ENCODE data around the gene LEO1.

The LEO1 gene

GRCh38 chr15:51971375-51972133 is at the start of gene LEO1:
LEO1 (minus strand) TSS chr15:51971778; CDS start chr15:51971745, 33 bp downstream.
- peak; percentile 26 for TF ChIP-seq CTCF (IDR thresholded peaks at IDR 0.05; ENCODE audit: insufficient read depth, missing control alignments)
- DNase-seq (ENCODE audit: insufficient read length, low spot score), result peak; percentile 86
- peak; percentile 35 for FAIRE-seq

DNA sequence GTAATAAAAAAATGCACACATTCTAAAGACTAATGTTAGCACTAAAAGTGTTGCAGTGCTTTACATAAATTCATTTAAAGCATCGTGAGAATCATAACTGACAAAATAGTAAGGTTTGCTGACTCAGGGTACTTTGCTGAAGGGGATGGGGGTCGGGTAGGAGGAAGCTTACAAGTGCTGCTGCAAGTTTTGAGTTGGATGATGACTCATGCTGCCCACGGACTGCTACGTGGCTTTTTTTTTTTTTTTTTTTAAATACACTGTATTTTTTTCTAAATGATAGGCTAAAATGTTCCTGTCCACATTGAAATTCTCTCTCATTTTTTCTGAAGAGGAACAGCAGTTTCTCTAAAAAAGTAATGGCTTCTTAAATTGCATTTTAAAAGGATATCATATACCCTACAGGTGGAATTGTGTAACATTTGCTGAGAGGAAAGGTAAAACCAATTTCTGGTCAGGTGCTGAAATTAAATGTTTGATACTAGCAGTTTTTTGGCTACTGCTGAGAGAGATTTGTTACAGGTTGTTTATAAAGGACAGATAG is 49.6 kb upstream of the LEO1 start:
- FAIRE-seq (no peak), DNase-seq (ENCODE audit: insufficient read length, low spot score) (no peak)
- TF ChIP-seq CTCF (IDR thresholded peaks at IDR 0.05; ENCODE audit: insufficient read depth, missing control alignments), result no peak

DNA sequence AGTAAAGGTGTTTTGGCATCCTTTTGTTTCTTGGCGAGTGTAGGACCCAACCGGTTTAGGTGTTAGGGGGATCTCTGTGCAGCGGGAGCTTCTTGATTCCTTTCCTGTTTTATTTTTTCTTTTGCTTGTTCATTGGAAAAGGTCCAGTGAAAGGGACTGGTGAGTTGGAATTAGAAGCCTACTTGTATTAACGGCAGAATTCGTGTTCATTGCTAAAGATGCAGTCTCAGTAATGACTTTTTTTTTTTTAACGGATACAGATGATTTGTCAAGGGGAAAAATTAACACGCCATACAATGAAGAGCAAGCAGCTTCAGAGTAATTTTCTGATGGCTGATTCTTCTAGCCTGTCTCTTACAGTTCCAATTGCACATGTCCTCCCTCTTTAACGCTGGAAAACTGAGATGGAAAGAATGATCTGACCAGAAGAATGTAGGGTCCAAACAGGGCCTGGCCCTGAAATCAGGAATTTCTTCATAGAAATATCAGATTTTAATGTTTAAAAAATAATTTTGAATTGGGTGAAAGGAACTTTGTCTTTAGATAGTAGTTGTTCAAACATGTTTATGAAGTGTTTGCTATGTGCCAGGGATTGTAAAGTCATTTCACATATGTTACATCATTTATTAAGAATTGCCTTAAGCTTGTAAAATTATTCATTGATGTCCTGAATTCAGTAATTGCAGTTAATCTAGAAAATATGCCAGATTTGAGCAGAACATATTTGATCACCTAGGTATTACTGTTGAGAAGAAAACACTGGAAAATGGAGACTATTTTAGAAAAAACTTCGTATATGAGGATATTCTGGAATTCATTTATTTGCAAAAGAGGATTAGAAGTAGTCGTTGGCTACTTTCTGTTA is 48.9 kb upstream of the LEO1 start:
- DNase-seq (ENCODE audit: insufficient read length, low spot score) (no peak), FAIRE-seq (no peak)
- no peak for TF ChIP-seq CTCF (IDR thresholded peaks at IDR 0.05; ENCODE audit: insufficient read depth, missing control alignments)

- TF ChIP-seq CTCF (IDR thresholded peaks at IDR 0.05; ENCODE audit: insufficient read depth, missing control alignments), result no peak
- no peak for FAIRE-seq
- DNase-seq (ENCODE audit: insufficient read length, low spot score), result peak; percentile 58
Observed at GRCh38 chr15:52019394-52020220, 48.0 kb upstream of the LEO1 start.

DNA sequence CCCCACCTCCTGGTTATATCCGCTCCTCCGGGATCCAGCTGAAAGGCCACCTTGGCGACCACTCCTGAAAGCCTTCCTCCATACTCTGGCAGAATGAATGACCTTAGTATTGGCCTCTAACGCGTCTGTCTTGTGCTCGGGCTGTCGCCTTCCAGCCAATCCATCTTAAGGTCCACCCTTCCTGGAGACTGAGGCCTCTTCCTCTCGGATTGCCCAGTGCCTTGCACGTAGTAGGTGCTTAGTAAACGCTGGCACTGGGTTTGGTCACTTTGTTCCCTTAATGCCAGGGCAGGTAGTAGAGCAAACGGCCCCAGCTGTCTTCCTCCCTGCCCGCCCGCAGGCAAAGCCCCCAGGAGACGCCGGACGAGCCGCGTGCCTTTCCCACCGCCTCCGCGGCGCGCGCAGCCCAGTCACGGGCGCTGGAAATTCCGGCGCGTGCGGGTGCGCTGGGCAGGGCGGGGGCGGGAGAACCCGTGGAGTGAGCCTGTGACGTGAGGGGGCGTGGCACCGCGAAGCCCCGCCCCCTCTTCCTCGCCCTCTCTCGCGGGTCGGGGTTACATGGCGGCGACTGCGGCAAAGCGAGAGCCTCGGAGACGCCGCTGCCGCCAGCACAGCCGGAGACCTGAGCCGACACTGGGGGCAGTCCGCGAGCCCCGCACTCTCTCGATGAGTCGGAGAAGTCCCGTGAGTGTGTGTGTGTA is 47.3 kb upstream of the LEO1 start, which contains the start of gene MAPK6:
MAPK6 (plus strand) TSS at position 527 of the 701 bp plus-strand sequence. CDS start 27,242 bp downstream, outside the sequence.
- TF ChIP-seq CTCF (IDR thresholded peaks at IDR 0.05; ENCODE audit: insufficient read depth, missing control alignments), result no peak
- FAIRE-seq (no peak), DNase-seq (ENCODE audit: insufficient read length, low spot score) (peak; percentile 91)

- FAIRE-seq, result no peak
- no peak for TF ChIP-seq CTCF (IDR thresholded peaks at IDR 0.05; ENCODE audit: insufficient read depth, missing control alignments)
- DNase-seq (ENCODE audit: insufficient read length, low spot score), result no peak
Observed at GRCh38 chr15:52018244-52018643, 46.7 kb upstream of the LEO1 start.
